Uterus (tissue), 4 donors: Measurements from ENCODE around the gene SREK1. TPM values are rescaled to one million over a fixed set of nuclear protein-coding genes. Genes with fewer than 3 reads are reported as not detected.

Experiments used
- DNase-seq, 2 donors: peaks; one replicate each; pipeline ENCODE4 v3.0.0-alpha.2; 2019 to 2020
- H3K27ac ChIP-seq, 2 donors: fragments of 200-600 bp; sonication (generic); 1 replicate in 1 of 2; 2 replicates in 1 of 2; pipeline ENCODE4 v1.5.1; 2016 to 2018
- H3K27me3 ChIP-seq, 2 donors: fragments of 200-600 bp; sonication (generic); one replicate each; pipeline ENCODE4 v1.5.1; 2018 to 2019; ENCODE audit warnings: control low read depth in 1 of 2
- H3K36me3 ChIP-seq, 2 donors: fragments of 200-600 bp; sonication (generic); one replicate each; pipeline ENCODE4 v1.5.1; 2019; ENCODE audit warnings: control low read depth in 1 of 2
- H3K4me1 ChIP-seq, 2 donors: fragments of 200-600 bp; sonication (generic); one replicate each; pipeline ENCODE4 v1.5.1; 2018 to 2019; ENCODE audit warnings: control low read depth in 1 of 2
- H3K4me3 ChIP-seq, 2 donors: fragments of 200-600 bp; sonication (generic); 1 replicate in 1 of 2; 2 replicates in 1 of 2; pipeline ENCODE4 v1.5.1; 2018 to 2019; ENCODE audit warnings: mild to moderate bottlenecking in 1 of 2
- H3K9me3 ChIP-seq, 2 donors: fragments of 200-600 bp; sonication (generic); one replicate each; pipeline ENCODE4 v1.5.1; 2019; ENCODE audit warnings: control low read depth in 1 of 2
- POLR2A ChIP-seq, 2 donors: fragments of 450-650 bp; IDR thresholded peaks; one replicate each; pipeline ENCODE4 v1.6.1; 2016; ENCODE audit warnings: antibody characterized with exemption in 2 of 2, mild to moderate bottlenecking in 1 of 2, moderate library complexity in 1 of 2
- intact Hi-C: fragments of 100-400 bp; cut with DNase I; formaldehyde crosslinking; loops from one replicate; pipeline ENCODE4 v1.15.1; 2023; ENCODE audit warnings: low total_unique reads
- total RNA-seq, 4 donors: library from RNA; depleted of rRNA in 3 of 4; stranded (reverse); fragments of >200 nt in 3 of 4; gene quantifications; one replicate each; pipeline versions ENCODE4 v1.1.0 to v1.2.4, GENCODE V29; 2014 to 2023
- TF ChIP-seq, protein P1 (sequence below), 4 experiments: fragments of 200-600 bp in 2 of 4; fragments of 450-650 bp in 2 of 4; sonication (generic) in 2 of 4; IDR thresholded peaks; one replicate each; pipeline ENCODE4 v1.5.1; 2016 to 2019; ENCODE audit warnings: antibody characterized with exemption in 4 of 4, mild to moderate bottlenecking in 2 of 4, moderate library complexity in 1 of 4
- donor health status: DM: yes; HTN: yes; CAD: no.

SREK1 gene
- total RNA-seq, 4 donors from 2014 or later: 37.7 to 226 (median 96.5) TPM

DNA sequence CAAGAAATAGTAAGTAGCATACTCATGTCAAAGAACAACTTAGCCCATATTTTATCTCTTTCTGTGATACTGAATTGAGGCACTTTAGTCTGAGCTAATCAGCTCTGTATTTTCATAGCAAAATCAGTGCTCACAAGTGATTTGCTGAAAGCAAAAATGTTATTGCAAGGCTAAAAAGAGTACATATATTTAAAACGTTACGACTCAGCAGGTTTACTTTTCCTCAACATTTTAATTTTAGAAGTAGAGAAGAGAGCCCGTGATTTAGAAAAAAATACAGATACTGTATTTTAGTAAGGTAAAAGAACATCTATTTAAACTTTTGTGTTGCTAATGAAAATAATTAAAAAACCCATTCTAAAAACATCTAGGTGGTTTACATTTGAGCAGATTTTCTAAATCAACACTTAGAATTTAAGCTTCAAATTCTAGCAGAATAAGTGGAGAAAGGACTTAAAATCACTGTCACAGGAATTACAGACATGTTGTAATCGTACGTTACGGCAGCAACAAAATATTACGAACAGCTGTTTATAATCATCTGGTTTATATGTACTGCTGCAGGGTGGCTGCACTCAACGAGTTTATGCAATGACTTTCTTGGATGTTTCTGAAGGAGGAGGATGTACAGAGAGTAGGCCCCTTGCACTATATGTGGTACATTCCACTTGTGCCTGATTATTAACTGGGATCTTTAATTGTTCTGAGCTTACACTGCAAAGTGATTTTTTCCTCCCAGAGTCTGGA lies 20.1 kb downstream of the SREK1 start:
- Histone ChIP-seq H3K36me3 (peaks cover 0 to 2% of the 10 kb centered on the region in 2 donors), H3K27ac (no peak overlapping the region), H3K4me1 (no peaks in the 10 kb centered on the region), H3K9me3 (no peaks in the 10 kb centered on the region), H3K27me3 (no peaks in the 10 kb centered on the region), H3K4me3 (no peak overlapping the region)
- DNase-seq: no peak
- intact Hi-C loops: no loop called here
- no peak for TF ChIP-seq POLR2A (IDR thresholded peaks at IDR 0.05)
- TF ChIP-seq, protein P1, sequence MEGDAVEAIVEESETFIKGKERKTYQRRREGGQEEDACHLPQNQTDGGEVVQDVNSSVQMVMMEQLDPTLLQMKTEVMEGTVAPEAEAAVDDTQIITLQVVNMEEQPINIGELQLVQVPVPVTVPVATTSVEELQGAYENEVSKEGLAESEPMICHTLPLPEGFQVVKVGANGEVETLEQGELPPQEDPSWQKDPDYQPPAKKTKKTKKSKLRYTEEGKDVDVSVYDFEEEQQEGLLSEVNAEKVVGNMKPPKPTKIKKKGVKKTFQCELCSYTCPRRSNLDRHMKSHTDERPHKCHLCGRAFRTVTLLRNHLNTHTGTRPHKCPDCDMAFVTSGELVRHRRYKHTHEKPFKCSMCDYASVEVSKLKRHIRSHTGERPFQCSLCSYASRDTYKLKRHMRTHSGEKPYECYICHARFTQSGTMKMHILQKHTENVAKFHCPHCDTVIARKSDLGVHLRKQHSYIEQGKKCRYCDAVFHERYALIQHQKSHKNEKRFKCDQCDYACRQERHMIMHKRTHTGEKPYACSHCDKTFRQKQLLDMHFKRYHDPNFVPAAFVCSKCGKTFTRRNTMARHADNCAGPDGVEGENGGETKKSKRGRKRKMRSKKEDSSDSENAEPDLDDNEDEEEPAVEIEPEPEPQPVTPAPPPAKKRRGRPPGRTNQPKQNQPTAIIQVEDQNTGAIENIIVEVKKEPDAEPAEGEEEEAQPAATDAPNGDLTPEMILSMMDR (IDR thresholded peaks at IDR 0.05): no peak

DNA sequence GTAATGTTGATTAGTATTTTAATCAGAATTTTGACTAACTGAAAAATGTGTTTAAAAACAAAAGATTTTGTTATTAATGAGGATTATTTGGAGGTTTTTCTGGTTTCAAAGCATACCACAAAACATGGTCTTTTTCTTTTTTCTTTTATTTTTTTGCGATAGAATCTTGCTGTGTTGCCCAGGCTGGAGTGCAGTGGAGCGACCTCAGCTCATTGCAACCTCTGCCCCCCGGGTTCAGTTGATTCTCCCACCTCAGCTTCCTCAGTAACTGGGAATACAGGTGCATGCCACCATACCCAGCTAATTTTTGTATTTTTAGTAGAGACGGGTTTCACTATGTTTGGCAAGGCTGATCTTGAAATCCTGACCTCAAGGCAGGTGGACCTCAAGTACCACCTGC lies 24.1 kb downstream of the SREK1 start:
- DNase-seq: no peak
- Histone ChIP-seq H3K27me3 (no peaks in the 10 kb centered on the region), H3K4me3 (no peak overlapping the region), H3K4me1 (no peaks in the 10 kb centered on the region), H3K36me3 (no peaks in the 10 kb centered on the region), H3K27ac (no peak overlapping the region), H3K9me3 (no peaks in the 10 kb centered on the region)
- intact Hi-C loops: no loop called here
- TF ChIP-seq POLR2A (IDR thresholded peaks at IDR 0.05): no peak
- TF ChIP-seq, protein P1 (IDR thresholded peaks at IDR 0.05): no peak

DNA sequence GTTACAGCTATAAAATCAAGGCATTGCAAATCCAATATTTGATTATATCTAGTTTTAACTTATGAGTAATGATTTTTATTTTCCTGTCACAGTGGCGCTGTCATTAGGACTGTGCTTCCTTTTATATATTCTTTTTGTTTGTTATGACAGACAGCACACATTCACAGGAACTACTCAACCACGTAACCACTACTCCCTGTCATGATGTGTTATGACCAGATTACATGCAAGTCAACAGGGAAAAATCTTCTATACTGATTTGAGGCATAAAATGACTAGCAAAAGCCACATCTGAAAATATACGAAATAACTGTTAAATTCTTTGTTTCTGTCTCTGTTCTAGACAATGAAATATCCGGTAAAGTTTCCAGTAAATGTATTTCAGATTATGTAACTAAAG lies 25.4 kb downstream of the SREK1 start:
- Histone ChIP-seq H3K27me3 (no peaks in the 10 kb centered on the region), H3K9me3 (no peaks in the 10 kb centered on the region), H3K36me3 (no peaks in the 10 kb centered on the region), H3K4me1 (no peaks in the 10 kb centered on the region), H3K4me3 (no peak overlapping the region), H3K27ac (no peak overlapping the region)
- intact Hi-C loops: no loop called here
- DNase-seq: no peak
- TF ChIP-seq, protein P1 (IDR thresholded peaks at IDR 0.05): no peak
- no peak for TF ChIP-seq POLR2A (IDR thresholded peaks at IDR 0.05)

DNA sequence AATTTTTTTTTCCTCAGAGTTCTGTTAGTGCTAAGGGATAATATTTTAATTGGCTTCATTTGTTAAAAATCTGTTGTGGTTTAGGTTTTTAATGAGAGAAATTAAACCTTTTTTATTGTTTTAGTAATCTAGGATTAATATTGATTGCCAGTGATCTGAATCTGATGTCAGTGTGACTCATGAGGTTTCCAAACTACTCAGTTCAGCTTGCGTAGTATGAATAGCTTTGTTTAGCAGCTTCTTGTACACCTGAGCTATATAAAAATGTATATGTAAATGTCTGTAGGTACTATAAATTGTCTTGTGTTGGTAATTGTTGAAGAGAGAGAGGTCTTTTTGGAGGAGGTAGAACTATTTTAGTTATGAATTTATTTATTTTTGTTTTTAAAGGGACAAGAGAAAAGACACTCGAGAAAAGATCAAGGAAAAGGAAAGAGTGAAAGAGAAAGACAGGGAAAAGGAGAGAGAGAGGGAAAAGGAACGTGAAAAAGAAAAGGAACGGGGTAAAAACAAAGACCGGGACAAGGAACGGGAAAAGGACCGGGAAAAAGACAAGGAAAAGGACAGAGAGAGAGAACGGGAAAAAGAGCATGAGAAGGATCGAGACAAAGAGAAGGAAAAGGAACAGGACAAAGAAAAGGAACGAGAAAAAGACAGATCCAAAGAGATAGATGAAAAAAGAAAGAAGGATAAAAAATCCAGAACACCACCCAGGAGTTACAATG lies 26.3 kb downstream of the SREK1 start:
- no peak for TF ChIP-seq POLR2A (IDR thresholded peaks at IDR 0.05)
- TF ChIP-seq, protein P1 (IDR thresholded peaks at IDR 0.05): no peak
- Histone ChIP-seq H3K4me3 (no peak overlapping the region), H3K27ac (no peak overlapping the region), H3K27me3 (no peaks in the 10 kb centered on the region), H3K4me1 (no peaks in the 10 kb centered on the region), H3K36me3 (no peaks in the 10 kb centered on the region), H3K9me3 (no peaks in the 10 kb centered on the region)
- no peak for DNase-seq
- intact Hi-C loops: no loop called here
